ENCODE data around the gene AGPAT4.

AGPAT4 gene

DNA sequence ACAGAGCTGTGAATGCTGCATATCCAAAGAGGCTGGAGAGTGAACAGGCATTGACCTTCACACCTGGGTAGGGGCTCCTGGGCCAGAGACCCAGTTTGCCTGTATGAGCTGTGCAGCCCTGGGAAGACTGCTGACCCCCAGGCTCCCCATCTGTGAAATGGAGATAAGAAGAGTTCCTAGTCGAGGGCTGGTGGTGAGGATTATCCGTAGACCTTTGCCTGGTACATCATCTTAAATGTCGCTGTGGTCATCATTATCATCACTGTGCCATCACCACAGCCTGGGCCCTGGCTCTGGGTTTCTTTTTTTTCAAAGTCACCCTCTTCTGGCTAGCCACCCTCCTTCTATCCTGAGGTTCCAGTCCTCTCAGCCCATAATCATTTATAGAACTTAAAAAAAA is 12.0 kb downstream of the AGPAT4 start:
- DNase-seq (ENCODE audit: low read depth) = no peak
- no peak overlapping the region for H3K4me3 ChIP-seq (ENCODE audit: low read length)

DNA sequence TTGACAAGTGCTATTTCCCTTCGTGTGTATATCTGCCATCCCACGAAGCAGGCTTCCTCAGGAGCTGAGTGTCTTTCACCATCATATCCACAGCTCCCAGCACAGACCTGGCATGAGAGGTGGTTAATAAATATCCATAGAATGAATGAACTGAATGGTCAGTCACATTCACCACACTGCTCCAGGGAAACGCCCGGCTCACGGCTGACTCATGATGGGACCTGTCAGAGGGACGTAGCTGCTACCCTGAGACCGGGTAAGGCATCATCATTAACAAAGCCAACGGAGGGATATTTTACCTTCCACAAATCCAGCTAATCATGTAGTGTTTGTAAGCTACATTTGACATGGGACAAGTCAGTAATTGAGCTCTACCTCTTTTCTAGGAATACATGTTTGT is 12.5 kb downstream of the AGPAT4 start:
- TF ChIP-seq, protein P1, sequence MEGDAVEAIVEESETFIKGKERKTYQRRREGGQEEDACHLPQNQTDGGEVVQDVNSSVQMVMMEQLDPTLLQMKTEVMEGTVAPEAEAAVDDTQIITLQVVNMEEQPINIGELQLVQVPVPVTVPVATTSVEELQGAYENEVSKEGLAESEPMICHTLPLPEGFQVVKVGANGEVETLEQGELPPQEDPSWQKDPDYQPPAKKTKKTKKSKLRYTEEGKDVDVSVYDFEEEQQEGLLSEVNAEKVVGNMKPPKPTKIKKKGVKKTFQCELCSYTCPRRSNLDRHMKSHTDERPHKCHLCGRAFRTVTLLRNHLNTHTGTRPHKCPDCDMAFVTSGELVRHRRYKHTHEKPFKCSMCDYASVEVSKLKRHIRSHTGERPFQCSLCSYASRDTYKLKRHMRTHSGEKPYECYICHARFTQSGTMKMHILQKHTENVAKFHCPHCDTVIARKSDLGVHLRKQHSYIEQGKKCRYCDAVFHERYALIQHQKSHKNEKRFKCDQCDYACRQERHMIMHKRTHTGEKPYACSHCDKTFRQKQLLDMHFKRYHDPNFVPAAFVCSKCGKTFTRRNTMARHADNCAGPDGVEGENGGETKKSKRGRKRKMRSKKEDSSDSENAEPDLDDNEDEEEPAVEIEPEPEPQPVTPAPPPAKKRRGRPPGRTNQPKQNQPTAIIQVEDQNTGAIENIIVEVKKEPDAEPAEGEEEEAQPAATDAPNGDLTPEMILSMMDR (conservative IDR thresholded peaks at IDR 0.05; ENCODE audit: low read depth, low read length) = no peak
- H3K4me3 ChIP-seq (ENCODE audit: low read length) = no peak overlapping the region
- DNase-seq (ENCODE audit: low read depth) = no peak

More for the DNA sequence above, 12.0 kb downstream of the AGPAT4 start:
- TF ChIP-seq, protein P1 (conservative IDR thresholded peaks at IDR 0.05; ENCODE audit: low read depth, low read length) = no peak

DNA sequence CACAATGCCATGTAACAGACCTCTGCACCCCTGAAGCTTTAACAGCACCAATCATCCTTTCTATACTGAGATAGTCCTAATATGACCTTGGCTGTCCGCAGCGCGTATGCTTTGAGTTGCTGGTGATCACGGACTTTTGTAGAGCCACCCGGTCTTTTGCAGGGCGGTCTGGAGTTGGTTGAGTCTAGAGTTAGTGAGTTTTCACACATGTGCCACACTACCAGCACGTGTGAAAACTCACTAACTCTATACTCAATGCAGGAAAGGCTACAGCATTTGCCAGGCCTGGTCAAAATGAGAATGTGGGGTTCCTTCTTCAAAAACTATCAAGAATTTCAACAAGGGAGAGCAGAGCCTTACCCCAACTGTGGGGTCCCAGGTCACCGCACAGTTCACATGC is 14.6 kb downstream of the AGPAT4 start:
- H3K4me3 ChIP-seq (ENCODE audit: low read length) = no peak overlapping the region
- DNase-seq (ENCODE audit: low read depth) = no peak
- TF ChIP-seq, protein P1 (conservative IDR thresholded peaks at IDR 0.05; ENCODE audit: low read depth, low read length) = no peak

DNA sequence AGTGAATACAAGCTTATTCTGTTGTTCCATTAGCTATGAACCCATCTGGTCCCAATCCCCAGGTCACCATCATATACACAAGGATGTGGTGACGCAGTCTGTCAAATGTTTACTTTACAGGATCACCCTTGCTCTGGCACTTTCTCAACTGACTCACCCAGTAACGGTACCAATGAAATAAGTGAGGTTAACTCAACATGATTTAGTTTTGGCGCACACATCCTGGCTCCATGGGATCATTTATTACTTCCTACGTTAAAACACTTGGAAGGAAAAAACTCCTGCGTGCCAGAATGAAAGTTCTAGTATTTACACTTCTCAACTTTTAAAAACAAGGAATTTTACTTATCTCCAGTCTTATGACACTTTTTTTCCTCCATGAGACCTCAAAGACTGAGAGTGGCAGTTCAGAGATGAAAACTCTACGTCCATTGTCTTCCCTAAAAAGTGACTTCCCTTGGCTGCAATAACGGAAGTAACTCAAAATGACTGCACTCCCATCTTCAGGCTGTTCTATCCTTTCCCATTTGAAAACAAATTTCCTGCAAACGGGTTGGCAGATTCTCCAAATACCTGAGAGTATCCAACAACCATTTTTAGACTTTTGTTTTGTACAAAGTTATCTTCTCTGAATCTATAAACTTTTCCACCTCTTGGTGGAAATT is 15.9 kb downstream of the AGPAT4 start:
- no peak overlapping the region for H3K4me3 ChIP-seq (ENCODE audit: low read length)
- TF ChIP-seq, protein P1 (conservative IDR thresholded peaks at IDR 0.05; ENCODE audit: low read depth, low read length) = no peak
- DNase-seq (ENCODE audit: low read depth) = peak; percentile 26

DNA sequence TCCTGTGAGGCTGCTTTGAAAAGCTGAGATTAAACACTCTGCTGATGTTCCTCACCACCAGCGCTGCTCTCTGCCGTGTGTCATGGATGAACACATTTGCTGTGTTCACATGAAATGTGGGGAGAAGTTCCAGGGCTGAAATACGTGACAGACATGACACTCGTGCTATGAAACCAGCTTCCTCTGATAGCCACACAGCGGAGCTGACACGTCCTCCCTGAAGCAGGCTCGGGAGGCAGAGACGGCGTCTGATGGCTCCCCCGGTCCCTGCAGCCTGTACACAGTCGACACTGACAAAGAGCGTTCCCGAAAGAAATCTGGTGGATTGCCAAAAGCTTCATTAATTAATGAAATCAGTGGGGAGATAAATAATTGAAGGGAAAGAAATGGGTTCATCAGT is 17.5 kb downstream of the AGPAT4 start:
- no peak for DNase-seq (ENCODE audit: low read depth)
- TF ChIP-seq, protein P1 (conservative IDR thresholded peaks at IDR 0.05; ENCODE audit: low read depth, low read length) = no peak
- no peak overlapping the region for H3K4me3 ChIP-seq (ENCODE audit: low read length)

DNA sequence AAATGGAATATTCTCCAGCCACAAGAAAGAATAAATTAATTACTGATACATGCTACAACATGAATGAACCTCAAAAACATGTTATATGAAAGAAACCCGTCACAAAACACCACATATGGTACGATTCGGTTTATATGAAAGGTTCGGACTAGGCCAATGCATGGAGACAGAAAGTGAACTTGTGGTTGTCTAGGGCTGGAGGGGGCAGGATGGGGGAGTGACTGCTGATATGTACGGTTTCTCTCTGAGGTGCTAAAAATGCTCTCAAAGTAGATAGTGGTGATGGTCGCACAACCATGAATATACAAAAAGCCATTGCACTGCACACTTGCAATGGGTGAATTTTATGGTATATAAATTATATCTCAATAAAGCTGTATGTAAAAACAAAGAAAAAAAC is 18.3 kb downstream of the AGPAT4 start:
- DNase-seq (ENCODE audit: low read depth) = no peak
- TF ChIP-seq, protein P1 (conservative IDR thresholded peaks at IDR 0.05; ENCODE audit: low read depth, low read length) = no peak
- no peak overlapping the region for H3K4me3 ChIP-seq (ENCODE audit: low read length)

DNA sequence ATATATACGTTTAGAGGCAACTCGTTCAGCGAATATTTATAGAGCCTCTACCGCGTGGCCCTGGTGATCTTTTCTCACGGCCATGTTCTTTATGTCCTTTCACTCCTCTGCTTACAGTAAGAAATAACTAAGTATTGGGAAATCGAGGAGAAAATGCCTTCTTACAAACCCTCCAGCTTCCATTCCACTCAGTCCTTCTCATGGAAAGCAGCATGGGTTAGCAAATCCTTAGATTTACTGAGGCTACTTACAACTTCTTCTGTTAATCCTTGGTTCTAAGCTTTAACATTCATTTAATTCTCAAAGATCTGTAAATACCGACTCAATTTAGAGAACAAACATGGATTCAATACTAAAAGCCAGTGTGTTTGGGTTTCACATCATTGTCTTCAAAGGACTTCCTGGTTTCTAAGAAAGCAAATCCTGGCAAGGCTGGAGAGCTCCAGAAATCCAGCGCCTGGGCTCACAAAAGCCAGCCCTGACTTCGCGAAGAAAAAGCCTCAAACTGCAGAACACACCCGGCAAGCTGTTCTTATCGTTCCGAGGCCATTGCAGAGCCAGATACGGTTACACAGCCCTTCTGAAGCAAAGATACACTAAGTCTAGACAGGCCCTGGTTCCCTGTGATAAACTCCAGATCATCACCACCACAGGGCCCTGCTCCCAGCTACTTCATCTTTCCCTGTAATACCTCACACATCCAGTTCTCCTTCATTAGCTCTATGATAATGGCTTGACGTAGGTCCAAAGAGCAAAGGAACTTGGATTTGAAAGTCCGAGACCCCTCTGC is 19.2 kb downstream of the AGPAT4 start:
- TF ChIP-seq, protein P1 (conservative IDR thresholded peaks at IDR 0.05; ENCODE audit: low read depth, low read length) = no peak
- DNase-seq (ENCODE audit: low read depth) = peak; percentile 58
- H3K4me3 ChIP-seq (ENCODE audit: low read length) = no peak overlapping the region
